Testis (tissue), 3 donors: ENCODE results near the gene KCNN4. TPM values are rescaled to one million over a fixed set of nuclear protein-coding genes. Genes with fewer than 3 reads are reported as not detected.

Source experiments
- DNase-seq: peaks from one replicate; pipeline ENCODE4 v3.0.0-alpha.2; 2019
- H3K27ac ChIP-seq, 2 donors: fragments of 200-600 bp; sonication (generic); one replicate each; pipeline ENCODE4 v1.5.1; 2019
- H3K27me3 ChIP-seq: fragments of 200-600 bp; sonication (generic); one replicate; pipeline ENCODE4 v1.5.1; 2019
- H3K36me3 ChIP-seq: fragments of 200-600 bp; sonication (generic); one replicate; pipeline ENCODE4 v1.5.1; 2017; ENCODE audit warnings: low read depth; ENCODE audit errors: missing control alignments
- H3K4me1 ChIP-seq: fragments of 200-600 bp; sonication (generic); one replicate; pipeline ENCODE4 v1.5.1; 2019
- H3K4me3 ChIP-seq, 2 donors: fragments of 200-600 bp; sonication (generic); one replicate each; pipeline ENCODE4 v1.5.1; 2017 to 2019
- H3K9me3 ChIP-seq: fragments of 200-600 bp; sonication (generic); one replicate; pipeline ENCODE4 v1.5.1; 2017
- CTCF ChIP-seq, 3 experiments: fragments of 450-650 bp in 2 of 3; fragments of 200-600 bp in 1 of 3; sonication (generic) in 1 of 3; IDR thresholded peaks; one replicate each; pipeline ENCODE4 v1.5.1; 2016 to 2019; ENCODE audit warnings: antibody characterized with exemption in 3 of 3, mild to moderate bottlenecking in 2 of 3, moderate library complexity in 1 of 3
- POLR2A ChIP-seq: fragments of 450-650 bp; IDR thresholded peaks from one replicate; pipeline ENCODE4 v1.6.1; 2017; ENCODE audit warnings: antibody characterized with exemption, mild to moderate bottlenecking, moderate library complexity
- WGBS, 2 donors: methylation state at CpG; one replicate each; pipeline ENCODE4 v1.1.5; 2018; 5-methylcytosine and 5-hydroxymethylcytosine counted together
- intact Hi-C: fragments of 100-400 bp; cut with DNase I; formaldehyde crosslinking; loops from one replicate; pipeline ENCODE4 v1.15.1; 2023; ENCODE audit warnings: low total_unique reads
- polyA plus RNA-seq: library from polyadenylated mRNA; stranded (reverse); fragments of 350-450 nt; fragmentation: Illumina TruSeq; extraction: RNeasy Lipid Tissue Mini Kit (QIAGEN cat#74804); gene quantifications from one replicate; pipeline ENCODE4 v1.2.3, GENCODE V29; 2014; ENCODE audit warnings: low read depth, low replicate concordance; ENCODE audit not compliant: insufficient read depth
- total RNA-seq, 2 donors: library from RNA; depleted of rRNA; stranded (reverse); fragments of >200 nt; gene quantifications; one replicate each; pipeline ENCODE4 v1.2.3, GENCODE V29; 2016

Gene KCNN4
- total and polyA plus RNA-seq, 3 donors from 2014 or later, result 2.3 to 4.6 (median 4.1) TPM

DNA sequence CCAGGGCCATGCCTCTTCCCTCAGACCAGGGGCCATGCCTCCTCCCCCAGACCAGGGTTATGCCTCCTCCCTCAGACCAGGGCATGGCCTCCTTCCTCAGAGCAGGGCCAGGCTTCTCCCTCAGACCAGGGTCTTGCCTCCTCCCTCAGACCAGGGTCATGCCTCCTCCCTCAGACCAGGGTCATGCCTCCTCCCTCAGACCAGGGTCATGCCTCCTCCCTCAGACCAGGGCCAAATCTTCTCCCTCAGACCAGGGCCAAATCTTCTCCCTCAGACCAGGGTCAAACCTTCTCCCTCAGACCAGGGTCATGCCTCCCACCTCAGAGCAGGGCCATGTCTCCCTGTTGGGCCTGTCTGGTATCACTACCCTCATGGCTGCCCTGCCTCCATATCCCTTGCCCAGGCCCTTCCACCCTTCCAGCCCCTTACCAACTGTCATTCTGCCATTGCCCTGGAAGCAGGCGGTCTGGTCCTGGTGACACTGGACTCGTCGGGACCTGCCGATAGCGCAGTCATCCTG lies 17.3 kb upstream of the KCNN4 start:
- Histone ChIP-seq H3K36me3 (no peaks in the 10 kb centered on the region), H3K4me1 (peaks cover 4% of the 10 kb centered on the region), H3K4me3 (peak overlapping the region; percentile 2 to 55), H3K27me3 (no peaks in the 10 kb centered on the region), H3K9me3 (no peaks in the 10 kb centered on the region), H3K27ac (no peak overlapping the region)
- TF ChIP-seq CTCF (IDR thresholded peaks at IDR 0.05) (no peak), POLR2A (no peak)
- WGBS, 2 donors, result 43% methylated on average over 5 of the region's 5 CpGs; no CpG with 5 or more reads in 1 of the 2 donors
- intact Hi-C loops, result no loop called here
- DNase-seq, result no peak

- no peaks in the 10 kb centered on the region for H3K36me3 ChIP-seq
- H3K9me3 ChIP-seq, result no peaks in the 10 kb centered on the region
- no peaks in the 10 kb centered on the region for H3K27me3 ChIP-seq
- intact Hi-C loops, result no loop called here
- 82 to 85% methylated on average over 7 of the region's 7 CpGs for WGBS, 2 donors
- peaks cover 4% of the 10 kb centered on the region for H3K4me1 ChIP-seq
- H3K4me3 ChIP-seq, result no peak overlapping the region
- H3K27ac ChIP-seq, result no peak overlapping the region
- DNase-seq, result no peak
- TF ChIP-seq POLR2A, result no peak
- TF ChIP-seq CTCF (IDR thresholded peaks at IDR 0.05), result no peak
These were observed 16.8 kb upstream of the KCNN4 start for GRCh38 chr19:43797556-43797955.

GRCh38 chr19:43797118-43797517 lies 16.3 kb upstream of the KCNN4 start:
- no peak for DNase-seq
- TF ChIP-seq POLR2A (no peak), CTCF (IDR thresholded peaks at IDR 0.05) (no peak)
- Histone ChIP-seq H3K36me3 (no peaks in the 10 kb centered on the region), H3K4me3 (no peak overlapping the region), H3K27ac (no peak overlapping the region), H3K4me1 (peaks cover 4% of the 10 kb centered on the region), H3K27me3 (no peaks in the 10 kb centered on the region), H3K9me3 (no peaks in the 10 kb centered on the region)
- intact Hi-C loops, result no loop called here
- 45 to 73% methylated on average over 6 of the region's 6 CpGs for WGBS, 2 donors

DNA sequence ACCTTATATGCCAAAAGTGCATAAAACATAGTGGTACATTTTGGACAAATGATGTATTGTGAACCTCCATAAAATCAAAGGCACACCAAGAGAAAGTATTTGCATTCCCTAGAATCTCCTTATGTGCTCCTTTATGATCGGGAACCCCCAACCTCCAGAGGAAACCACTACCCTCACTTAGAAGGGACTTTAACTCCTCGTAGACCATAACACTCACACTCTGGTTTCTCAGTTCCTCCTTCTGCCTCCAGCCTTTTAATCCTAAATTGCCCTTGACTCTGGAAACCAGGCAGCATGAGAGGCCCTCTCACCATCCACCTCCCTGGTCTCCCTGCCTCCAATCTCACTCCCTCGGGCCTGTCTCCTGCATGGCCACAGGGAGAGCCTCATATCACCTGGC lies 9.8 kb upstream of the KCNN4 start:
- intact Hi-C loops, result no loop called here

More for the DNA sequence above, 9.8 kb upstream of the KCNN4 start:
- DNase-seq, result no peak
- no peak overlapping the region for H3K4me3 ChIP-seq
- H3K27ac ChIP-seq, result no peak overlapping the region
- H3K4me1 ChIP-seq, result no peaks in the 10 kb centered on the region
- 33 to 51% methylated on average over 3 of the region's 3 CpGs for WGBS, 2 donors
- H3K27me3 ChIP-seq, result no peaks in the 10 kb centered on the region
- no peaks in the 10 kb centered on the region for H3K9me3 ChIP-seq
- no peak for TF ChIP-seq POLR2A
- TF ChIP-seq CTCF (IDR thresholded peaks at IDR 0.05), result no peak
- no peaks in the 10 kb centered on the region for H3K36me3 ChIP-seq
